Skeletal muscle satellite cell (primary cell): ENCODE measurements around the gene NKX2-1.
"Not testable (repeated sequence)": the region's sequence is repeated elsewhere in the genome, so short reads cannot be mapped to it uniquely, and the experiment has no call there.

Experiments used
- H3K27me3 ChIP-seq: 2 replicates; pipeline ENCODE4 v1.7.0; 2013; ENCODE audit warnings: low read length; ENCODE audit not compliant: control insufficient read depth, insufficient read depth
- H3K36me3 ChIP-seq: 2 replicates; pipeline ENCODE4 v1.7.0; 2013; ENCODE audit warnings: mild to moderate bottlenecking, control low read depth, low read length; ENCODE audit not compliant: insufficient read depth
- H3K4me1 ChIP-seq: 2 replicates; pipeline ENCODE4 v1.7.0; 2013; ENCODE audit warnings: low read length; ENCODE audit not compliant: control insufficient read depth, insufficient read depth
- H3K4me2 ChIP-seq: 2 replicates; pipeline ENCODE4 v1.7.0; 2013; ENCODE audit warnings: mild to moderate bottlenecking, low read length
- H3K4me3 ChIP-seq: 2 replicates; pipeline ENCODE4 v1.7.0; 2013; ENCODE audit warnings: low read length
- H3K9ac ChIP-seq: 2 replicates; pipeline ENCODE4 v1.7.0; 2013; ENCODE audit warnings: mild to moderate bottlenecking, low read depth, low read length, moderate library complexity
- H3K9me3 ChIP-seq: replicated peaks from 2 replicates; pipeline ENCODE4 v1.7.0; 2013; ENCODE audit warnings: mild to moderate bottlenecking, control low read depth, low read length

The NKX2-1 gene

GRCh38 chr14:36496346-36496745 is 23.7 kb downstream of the NKX2-1 start:
- Histone ChIP-seq H3K4me1 (no peaks in the 10 kb centered on the region), H3K9ac (no peak overlapping the region), H3K36me3 (no peaks in the 10 kb centered on the region), H3K4me3 (no peak overlapping the region), H3K9me3 (no peaks in the 10 kb centered on the region), H3K4me2 (no peak overlapping the region), H3K27me3 (peaks cover 65% of the 10 kb centered on the region)

DNA sequence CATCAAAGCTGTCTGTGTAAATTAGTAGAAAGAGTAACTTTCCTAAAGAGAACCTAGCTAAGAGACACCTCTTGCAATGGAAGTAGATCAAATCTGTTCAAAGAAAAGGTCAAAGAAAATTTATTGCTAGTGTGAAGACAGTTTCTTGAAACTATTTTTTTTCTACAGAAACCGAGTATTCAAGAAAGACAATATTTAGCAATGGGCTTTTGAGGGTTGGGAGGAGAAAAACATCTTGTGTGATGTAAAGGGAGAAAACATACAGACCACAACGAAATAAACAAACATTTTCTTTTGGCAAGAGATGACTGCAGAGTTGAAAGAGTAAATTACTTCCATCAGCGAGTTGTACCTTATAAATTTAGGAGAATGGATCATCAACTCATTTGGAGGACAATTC is 24.4 kb downstream of the NKX2-1 start:
- Histone ChIP-seq H3K4me1 (no peaks in the 10 kb centered on the region), H3K4me2 (no peak overlapping the region), H3K27me3 (peaks cover 59% of the 10 kb centered on the region)

GRCh38 chr14:36493761-36494160 is 26.3 kb downstream of the NKX2-1 start:
- no peak overlapping the region for H3K4me2 ChIP-seq

More for the DNA sequence above, 24.4 kb downstream of the NKX2-1 start:
- Histone ChIP-seq H3K36me3 (no peaks in the 10 kb centered on the region), H3K4me3 (no peak overlapping the region), H3K9me3 (no peaks in the 10 kb centered on the region), H3K9ac (no peak overlapping the region)

DNA sequence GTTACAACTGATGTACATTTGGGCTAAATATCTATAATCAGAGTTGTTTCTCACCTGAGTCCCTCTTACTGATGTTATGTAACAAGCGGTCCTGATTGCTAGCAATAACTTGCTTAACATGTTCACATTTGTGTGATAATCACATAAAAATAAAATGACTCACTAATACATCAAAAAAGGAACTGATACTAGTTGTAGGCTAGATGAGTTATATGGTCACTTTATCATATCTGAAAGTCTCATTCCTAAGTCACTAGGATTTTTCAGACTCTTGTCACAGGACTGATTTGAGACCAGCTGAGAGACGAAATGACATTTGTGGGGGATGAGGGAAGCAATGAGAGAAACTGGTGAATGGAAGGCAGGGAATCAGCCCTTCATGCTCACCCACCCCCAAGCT is 34.3 kb downstream of the NKX2-1 start:
- Histone ChIP-seq H3K4me2 (no peak overlapping the region), H3K9me3 (no peaks in the 10 kb centered on the region), H3K36me3 (no peaks in the 10 kb centered on the region), H3K4me3 (no peak overlapping the region), H3K9ac (no peak overlapping the region), H3K4me1 (no peaks in the 10 kb centered on the region), H3K27me3 (no peaks in the 10 kb centered on the region)

More at GRCh38 chr14:36493761-36494160, 26.3 kb downstream of the NKX2-1 start:
- Histone ChIP-seq H3K4me3 (no peak overlapping the region), H3K9ac (no peak overlapping the region), H3K36me3 (no peaks in the 10 kb centered on the region), H3K4me1 (no peaks in the 10 kb centered on the region), H3K9me3 (no peaks in the 10 kb centered on the region), H3K27me3 (peaks cover 46% of the 10 kb centered on the region)

DNA sequence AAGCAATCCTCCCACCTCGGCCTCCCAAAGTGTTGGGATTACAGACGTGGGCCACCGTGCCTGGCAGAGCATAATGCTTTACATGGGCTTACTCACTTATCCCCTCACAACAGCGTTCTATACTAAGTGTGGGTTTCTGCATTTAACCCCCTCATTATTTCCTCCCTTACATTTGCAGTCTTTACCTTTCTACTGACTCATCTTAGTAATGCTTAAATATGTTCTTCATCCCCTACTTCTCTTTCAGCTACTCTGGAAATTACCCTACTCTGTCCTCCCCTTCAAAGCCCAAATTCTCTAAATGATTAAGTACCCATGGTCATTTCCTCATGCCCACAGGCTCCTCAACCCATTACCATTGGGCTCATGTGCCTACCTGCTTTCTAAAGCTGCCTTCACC is 40.7 kb downstream of the NKX2-1 start:
- no peak overlapping the region for H3K4me2 ChIP-seq
- no peaks in the 10 kb centered on the region for H3K27me3 ChIP-seq
- no peaks in the 10 kb centered on the region for H3K36me3 ChIP-seq
- no peak overlapping the region for H3K4me3 ChIP-seq
- no peaks in the 10 kb centered on the region for H3K9me3 ChIP-seq
- H3K9ac ChIP-seq = no peak overlapping the region
- H3K4me1 ChIP-seq = no peaks in the 10 kb centered on the region

DNA sequence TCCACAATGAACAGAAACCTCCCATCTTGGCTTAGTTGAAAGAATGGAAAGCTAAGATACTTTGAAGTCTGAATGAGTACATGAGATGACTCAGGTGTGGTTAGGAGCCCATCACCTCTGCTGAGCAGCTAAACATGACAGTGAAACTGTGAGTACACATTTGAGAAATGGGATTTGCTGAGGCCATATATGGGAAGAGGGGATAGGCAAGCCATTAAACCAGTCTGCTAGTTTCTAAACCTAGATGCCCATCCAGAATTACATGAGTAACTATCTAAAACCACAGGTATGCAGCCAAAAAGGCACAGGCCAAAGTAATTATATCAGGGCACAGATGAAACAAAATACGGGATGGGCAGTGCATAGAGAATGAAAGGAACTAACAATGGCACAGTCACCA is 41.2 kb downstream of the NKX2-1 start:
- Histone ChIP-seq H3K4me2 (no peak overlapping the region), H3K9me3 (no peaks in the 10 kb centered on the region), H3K27me3 (no peaks in the 10 kb centered on the region), H3K36me3 (no peaks in the 10 kb centered on the region), H3K9ac (no peak overlapping the region), H3K4me1 (no peaks in the 10 kb centered on the region), H3K4me3 (no peak overlapping the region)

DNA sequence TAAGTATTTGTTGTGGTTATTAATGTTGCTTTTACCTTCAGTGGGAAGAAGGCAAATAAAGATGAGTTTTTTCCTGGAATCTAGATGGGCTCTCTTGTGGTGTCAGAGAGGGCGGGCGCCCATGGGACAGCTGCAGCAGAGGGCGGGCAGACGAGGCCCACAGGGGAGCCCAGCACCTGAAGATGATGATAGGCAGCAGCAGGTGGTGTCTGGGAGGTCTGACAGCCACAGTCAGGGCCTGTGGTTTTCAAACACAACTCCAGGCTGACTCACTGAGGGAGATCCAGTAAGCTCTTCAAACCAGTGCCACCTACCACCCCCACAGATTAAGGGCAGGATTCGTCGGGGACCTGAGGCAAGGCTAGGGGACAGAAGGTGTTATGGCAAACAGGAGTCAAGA is 42.8 kb downstream of the NKX2-1 start:
- Histone ChIP-seq H3K9ac (no peak overlapping the region), H3K9me3 (no peaks in the 10 kb centered on the region), H3K36me3 (no peaks in the 10 kb centered on the region), H3K27me3 (peaks cover 4% of the 10 kb centered on the region), H3K4me2 (no peak overlapping the region), H3K4me1 (no peaks in the 10 kb centered on the region), H3K4me3 (no peak overlapping the region)

GRCh38 chr14:36476061-36476460 is 44.0 kb downstream of the NKX2-1 start:
- H3K4me1 ChIP-seq, H3K36me3 ChIP-seq, H3K4me2 ChIP-seq, H3K9me3 ChIP-seq, H3K9ac ChIP-seq, H3K4me3 ChIP-seq, H3K27me3 ChIP-seq: not testable (repeated sequence)

DNA sequence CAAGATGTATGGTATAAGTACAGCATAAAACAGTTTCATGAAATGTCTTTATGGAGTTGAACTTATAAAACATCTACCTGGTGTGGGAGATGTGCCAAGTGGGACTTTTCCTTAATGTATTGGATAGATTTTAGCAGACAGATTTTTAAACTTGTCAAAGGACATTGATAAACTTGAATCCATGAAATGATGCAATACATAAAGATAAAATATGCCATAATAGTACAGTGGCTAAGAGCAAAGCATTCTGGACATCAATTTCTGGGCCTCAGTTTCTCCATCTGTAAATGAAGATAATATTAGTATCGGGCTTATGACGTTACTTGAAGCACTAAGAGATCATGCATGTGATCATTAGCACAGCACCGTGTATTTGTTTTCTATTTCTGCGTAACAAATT is 45.4 kb downstream of the NKX2-1 start:
- Histone ChIP-seq H3K4me2 (no peak overlapping the region), H3K36me3 (no peaks in the 10 kb centered on the region), H3K9ac (no peak overlapping the region), H3K4me1 (no peaks in the 10 kb centered on the region), H3K9me3 (no peaks in the 10 kb centered on the region), H3K27me3 (peaks cover 4% of the 10 kb centered on the region), H3K4me3 (no peak overlapping the region)

DNA sequence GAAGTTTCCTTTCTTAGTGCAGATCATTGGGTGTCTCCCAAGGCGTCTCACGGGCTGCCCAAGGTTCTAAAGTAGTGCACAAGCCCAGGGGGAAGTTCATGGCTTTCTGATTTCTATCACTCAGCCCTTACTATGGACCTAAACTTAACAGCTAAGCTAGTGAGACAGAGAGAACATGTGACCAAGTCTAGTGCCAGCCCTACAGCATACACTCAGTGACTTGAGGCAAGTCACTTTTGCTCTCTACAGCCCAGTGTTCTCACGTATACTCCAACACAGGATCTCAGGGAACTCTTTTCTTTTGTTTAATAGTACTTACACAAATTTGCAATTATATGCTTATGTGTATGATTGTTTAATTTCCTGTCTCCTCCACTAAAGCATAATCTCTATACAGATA is 48.6 kb downstream of the NKX2-1 start:
- H3K4me1 ChIP-seq = no peaks in the 10 kb centered on the region
- no peak overlapping the region for H3K4me3 ChIP-seq
- peaks cover 4% of the 10 kb centered on the region for H3K27me3 ChIP-seq
- no peaks in the 10 kb centered on the region for H3K36me3 ChIP-seq
- no peak overlapping the region for H3K9ac ChIP-seq
- H3K9me3 ChIP-seq = no peaks in the 10 kb centered on the region
- H3K4me2 ChIP-seq = no peak overlapping the region

- H3K27me3 ChIP-seq = no peaks in the 10 kb centered on the region
- no peaks in the 10 kb centered on the region for H3K9me3 ChIP-seq
- no peak overlapping the region for H3K4me3 ChIP-seq
- no peaks in the 10 kb centered on the region for H3K36me3 ChIP-seq
- H3K4me1 ChIP-seq = no peaks in the 10 kb centered on the region
- H3K9ac ChIP-seq = no peak overlapping the region
- no peak overlapping the region for H3K4me2 ChIP-seq
These were observed 52.7 kb downstream of the NKX2-1 start for GRCh38 chr14:36467332-36467731.
